Esophagus squamous epithelium (tissue), 4 donors: ENCODE results near the gene NMD3.

Source experiments
- POLR2A ChIP-seq, 4 donors: fragments of 450-650 bp; IDR thresholded peaks; one replicate each; pipeline ENCODE4 v1.6.1; 2017; ENCODE audit warnings: antibody characterized with exemption in 4 of 4, mild to moderate bottlenecking in 4 of 4, moderate library complexity in 3 of 4
- TF ChIP-seq, protein P1 (sequence below), 6 experiments: fragments of 450-650 bp in 4 of 6; fragments of 200-600 bp in 2 of 6; sonication (generic) in 2 of 6; IDR thresholded peaks; one replicate each; pipeline ENCODE4 v1.5.1; 2016 to 2019; ENCODE audit warnings: antibody characterized with exemption in 6 of 6, mild to moderate bottlenecking in 4 of 6, moderate library complexity in 4 of 6

- no peak for TF ChIP-seq POLR2A (IDR thresholded peaks at IDR 0.05)
- TF ChIP-seq, protein P1, sequence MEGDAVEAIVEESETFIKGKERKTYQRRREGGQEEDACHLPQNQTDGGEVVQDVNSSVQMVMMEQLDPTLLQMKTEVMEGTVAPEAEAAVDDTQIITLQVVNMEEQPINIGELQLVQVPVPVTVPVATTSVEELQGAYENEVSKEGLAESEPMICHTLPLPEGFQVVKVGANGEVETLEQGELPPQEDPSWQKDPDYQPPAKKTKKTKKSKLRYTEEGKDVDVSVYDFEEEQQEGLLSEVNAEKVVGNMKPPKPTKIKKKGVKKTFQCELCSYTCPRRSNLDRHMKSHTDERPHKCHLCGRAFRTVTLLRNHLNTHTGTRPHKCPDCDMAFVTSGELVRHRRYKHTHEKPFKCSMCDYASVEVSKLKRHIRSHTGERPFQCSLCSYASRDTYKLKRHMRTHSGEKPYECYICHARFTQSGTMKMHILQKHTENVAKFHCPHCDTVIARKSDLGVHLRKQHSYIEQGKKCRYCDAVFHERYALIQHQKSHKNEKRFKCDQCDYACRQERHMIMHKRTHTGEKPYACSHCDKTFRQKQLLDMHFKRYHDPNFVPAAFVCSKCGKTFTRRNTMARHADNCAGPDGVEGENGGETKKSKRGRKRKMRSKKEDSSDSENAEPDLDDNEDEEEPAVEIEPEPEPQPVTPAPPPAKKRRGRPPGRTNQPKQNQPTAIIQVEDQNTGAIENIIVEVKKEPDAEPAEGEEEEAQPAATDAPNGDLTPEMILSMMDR (IDR thresholded peaks at IDR 0.05) = no peak
Observed at GRCh38 chr3:161271646-161272045, 50.5 kb downstream of the NMD3 start.
